CD4-positive, alpha-beta T cell treated with Interleukin-4 for 4 hours (primary cell): ENCODE results near the gene EZH2.

ENCODE experiments used
- DNase-seq: peaks from one replicate; pipeline ENCODE4 v3.0.0-alpha.2; 2020

Gene EZH2

GRCh38 chr7:148761499-148762278 is 122.4 kb downstream of the EZH2 start:
- no peak for DNase-seq
